Stimulated activated naive CD4-positive, alpha-beta T cell (primary cell): ENCODE data around the gene LARGE2.
"Not testable (repeated sequence)": the region's sequence is repeated elsewhere in the genome, so short reads cannot be mapped to it uniquely, and the experiment has no call there.

ENCODE experiments used
- DNase-seq, 6 experiments: peaks; one replicate each; lab custom pipeline; 2025; lab: John Stamatoyannopoulos, UW

Gene LARGE2

DNA sequence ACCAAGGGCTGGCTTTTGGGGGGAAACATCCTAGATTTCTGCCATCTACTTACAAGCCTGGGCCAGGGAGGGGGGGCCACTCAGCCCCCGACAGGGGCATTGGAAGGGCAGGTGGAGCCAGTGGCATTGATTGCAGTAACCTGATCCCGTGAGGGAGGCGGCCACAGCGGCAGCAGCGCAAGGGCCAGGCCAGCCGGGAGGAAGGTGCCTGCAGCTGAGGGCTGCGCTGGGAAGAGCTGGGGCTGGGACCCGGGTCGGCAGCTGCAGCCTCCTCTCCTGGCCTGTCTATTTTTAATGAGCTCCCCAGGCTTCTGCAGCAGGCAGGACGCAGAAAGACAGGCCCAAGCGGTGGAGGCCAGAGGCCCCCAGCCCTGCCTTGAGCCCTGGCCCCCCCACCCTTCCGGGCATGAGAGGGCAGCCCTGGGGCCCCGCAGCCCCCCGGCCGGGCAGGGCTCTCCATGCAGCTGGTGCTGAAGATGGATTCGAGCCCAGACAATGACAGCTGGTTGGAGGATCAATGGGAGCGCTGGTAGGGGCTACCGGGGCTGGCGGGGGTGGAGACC lies 26.0 kb upstream of the LARGE2 start:
- no peak for DNase-seq

DNA sequence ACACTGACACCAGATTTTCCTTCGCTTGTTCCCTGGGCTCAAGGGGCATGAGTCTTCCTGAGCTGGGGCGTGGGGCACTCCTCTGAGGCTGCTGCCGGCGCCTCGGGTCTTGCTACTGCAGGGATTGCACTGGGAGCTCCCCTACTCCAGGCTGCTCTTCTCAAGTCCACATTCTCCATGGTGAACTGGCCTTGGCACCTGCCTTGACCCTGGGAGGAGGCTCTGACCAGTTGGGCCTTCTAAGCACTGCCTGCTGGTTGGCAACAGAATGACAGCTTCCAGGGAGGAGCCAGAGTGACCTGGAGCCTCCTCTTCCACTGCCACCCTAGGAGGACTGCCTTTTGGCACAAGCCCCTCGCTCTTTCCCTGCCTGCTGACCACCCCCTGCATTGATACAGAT lies 24.9 kb upstream of the LARGE2 start:
- no peak for DNase-seq

GRCh38 chr11:45899086-45899447 lies 23.4 kb upstream of the LARGE2 start:
- no peak for DNase-seq

DNA sequence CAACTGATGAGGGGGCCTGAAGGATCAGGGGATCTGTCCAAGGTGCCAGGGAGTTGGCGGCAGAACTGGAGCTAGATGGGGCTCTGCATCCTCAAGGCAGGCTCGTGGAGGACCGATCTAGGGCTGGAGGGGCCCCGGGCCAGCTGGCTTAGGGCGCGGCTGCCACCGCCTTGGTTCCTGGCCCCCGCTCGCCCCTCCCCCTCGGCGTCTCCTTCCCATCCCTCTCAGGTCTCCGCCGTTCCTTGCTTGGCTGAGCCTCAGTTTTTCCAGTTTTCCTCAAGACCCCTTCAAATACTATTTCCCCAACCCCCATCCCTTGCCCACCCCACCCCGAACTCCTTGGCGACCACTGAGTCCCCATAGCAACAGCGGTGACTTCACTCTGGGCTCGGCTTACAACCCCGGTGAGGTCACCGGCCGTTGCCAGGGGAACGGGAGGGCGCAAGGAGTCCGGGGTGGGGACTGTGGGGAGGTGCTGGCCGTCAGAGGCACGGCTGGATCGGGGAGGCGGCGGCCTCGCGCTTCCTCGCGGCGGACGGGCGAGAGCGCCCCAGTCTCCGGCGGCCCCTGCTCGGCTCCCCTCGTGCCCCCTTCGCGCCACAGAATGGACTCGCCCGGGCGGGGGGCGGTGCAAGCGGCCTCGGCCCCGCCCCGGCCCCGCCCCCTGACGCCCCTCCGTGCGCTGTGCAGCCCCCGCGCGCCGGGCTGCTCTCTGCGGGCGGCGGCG lies 22.8 kb upstream of the LARGE2 start:
- peak in 5 of 6 experiments; percentile 21 to 44 (median 27) for DNase-seq

DNA sequence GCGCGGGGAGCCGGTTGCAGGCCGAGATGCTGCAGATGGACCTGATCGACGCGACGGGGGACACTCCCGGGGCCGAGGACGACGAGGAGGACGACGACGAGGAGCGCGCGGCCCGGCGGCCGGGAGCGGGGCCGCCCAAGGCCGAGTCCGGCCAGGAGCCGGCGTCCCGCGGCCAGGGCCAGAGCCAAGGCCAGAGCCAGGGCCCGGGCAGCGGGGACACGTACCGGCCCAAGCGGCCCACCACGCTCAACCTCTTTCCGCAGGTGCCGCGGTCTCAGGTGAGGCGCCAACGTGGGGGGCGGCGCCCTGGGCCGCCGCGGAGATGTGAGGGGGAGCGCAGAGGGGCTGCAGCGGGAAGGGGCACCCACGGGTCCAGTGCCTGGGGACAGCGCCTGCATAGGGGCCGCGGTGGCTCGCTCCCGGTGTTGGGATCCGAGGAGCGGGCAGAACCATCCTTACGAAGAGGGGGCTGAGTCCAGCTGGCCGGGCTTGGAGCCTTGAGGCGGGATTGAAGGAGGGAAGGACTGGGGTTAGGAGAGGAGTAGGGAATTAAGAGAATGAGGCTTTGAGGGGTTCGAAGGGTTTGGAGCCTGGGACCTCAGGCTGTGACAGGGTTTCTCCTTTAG lies 22.2 kb upstream of the LARGE2 start:
- DNase-seq = not testable (repeated sequence)

DNA sequence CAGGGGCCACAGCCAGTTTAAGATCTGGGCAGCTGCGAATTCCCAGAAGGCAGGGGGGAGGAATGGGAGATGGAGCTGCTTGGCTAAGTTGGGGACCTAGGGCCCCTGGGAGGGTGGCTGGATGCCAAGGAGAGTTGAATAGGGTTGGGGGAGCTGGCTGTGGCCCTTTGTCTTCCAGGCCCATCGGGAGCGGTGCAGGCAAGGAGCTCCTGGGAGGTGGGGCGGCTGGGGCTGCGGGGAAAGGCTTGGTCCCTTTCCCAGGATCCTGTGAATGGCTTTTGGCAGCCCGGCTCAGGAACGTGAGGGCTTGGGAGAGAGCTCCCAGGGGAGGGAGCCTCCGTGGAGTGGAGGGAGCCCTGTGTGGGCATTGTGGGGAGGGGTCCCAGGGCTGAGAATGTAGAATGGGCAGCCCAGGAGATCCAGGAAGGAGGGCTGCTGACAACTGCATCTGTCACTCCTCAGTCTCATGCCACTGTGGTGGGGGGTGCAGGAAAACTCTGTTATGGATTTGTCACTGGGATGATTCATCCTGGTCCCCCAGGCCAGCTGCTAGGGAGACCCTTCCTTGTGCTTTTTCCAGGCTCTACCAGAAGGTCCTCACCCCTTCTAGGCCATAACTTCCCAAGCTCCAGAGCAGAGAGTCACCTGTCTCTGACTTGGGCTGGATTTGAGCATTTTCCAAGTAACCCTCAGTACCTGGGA lies 21.4 kb upstream of the LARGE2 start:
- DNase-seq = no peak

DNA sequence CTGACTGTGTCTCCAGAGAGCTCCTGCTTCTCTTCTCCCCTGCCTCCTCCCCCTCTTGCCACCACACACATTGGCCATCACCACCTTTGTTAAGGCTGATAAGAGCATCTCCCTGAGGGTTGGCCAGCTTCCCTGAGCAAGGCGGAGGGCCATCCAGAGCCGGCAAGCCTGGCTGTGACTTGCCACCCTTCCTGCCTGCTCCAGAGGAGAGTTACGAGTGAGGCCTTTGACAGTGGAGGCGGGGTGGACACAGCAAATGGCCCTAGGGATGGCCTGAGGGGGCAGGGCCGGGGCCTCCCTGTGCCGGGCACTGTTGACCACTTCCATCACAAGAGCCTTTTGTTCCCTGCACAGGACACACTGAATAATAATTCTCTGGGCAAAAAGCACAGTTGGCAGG lies 20.8 kb upstream of the LARGE2 start:
- no peak for DNase-seq

DNA sequence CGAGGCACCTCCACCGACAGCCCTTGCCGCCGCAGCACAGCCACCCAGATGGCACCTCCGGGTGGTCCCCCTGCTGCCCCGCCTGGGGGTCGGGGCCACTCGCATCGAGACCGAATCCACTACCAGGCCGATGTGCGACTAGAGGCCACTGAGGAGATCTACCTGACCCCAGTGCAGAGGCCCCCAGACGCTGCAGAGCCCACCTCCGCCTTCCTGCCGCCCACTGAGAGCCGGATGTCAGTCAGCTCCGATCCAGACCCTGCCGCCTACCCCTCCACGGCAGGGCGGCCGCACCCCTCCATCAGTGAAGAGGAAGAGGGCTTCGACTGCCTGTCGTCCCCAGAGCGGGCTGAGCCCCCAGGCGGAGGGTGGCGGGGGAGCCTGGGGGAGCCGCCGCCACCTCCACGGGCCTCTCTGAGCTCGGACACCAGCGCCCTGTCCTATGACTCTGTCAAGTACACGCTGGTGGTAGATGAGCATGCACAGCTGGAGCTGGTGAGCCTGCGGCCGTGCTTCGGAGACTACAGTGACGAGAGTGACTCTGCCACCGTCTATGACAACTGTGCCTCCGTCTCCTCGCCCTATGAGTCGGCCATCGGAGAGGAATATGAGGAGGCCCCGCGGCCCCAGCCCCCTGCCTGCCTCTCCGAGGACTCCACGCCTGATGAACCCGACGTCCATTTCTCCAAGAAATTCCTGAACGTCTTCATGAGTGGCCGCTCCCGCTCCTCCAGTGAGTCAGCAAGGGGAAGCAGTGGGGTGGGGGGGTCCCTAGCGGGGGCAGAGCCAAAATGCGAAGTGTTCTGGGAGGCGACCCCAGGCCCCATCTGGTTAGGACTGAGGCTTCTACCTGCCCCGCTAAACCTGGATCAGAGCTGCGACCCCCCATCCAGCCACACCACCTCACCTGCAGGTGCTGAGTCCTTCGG lies 19.7 kb upstream of the LARGE2 start:
- DNase-seq = no peak

- DNase-seq = no peak
These were observed 18.0 kb upstream of the LARGE2 start for GRCh38 chr11:45904309-45904915.

GRCh38 chr11:45905095-45905494 lies 17.4 kb upstream of the LARGE2 start:
- no peak for DNase-seq

DNA sequence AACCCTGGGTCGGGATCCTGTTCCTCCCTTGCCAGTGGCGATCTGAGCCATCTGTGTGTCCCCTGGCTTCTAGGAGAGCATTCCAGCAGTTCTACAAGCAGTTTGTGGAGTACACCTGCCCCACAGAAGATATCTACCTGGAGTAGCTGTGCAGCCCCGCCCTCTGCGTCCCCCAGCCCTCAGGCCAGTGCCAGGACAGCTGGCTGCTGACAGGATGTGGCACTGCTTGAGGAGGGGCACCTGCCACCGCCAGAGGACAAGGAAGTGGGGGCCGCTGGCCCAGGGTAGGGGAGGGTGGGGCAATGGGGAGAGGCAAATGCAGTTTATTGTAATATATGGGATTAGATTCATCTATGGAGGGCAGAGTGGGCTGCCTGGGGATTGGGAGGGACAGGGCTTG lies 16.9 kb upstream of the LARGE2 start:
- DNase-seq = not testable (repeated sequence)

GRCh38 chr11:45906096-45906682 lies 16.3 kb upstream of the LARGE2 start:
- DNase-seq = no peak

DNA sequence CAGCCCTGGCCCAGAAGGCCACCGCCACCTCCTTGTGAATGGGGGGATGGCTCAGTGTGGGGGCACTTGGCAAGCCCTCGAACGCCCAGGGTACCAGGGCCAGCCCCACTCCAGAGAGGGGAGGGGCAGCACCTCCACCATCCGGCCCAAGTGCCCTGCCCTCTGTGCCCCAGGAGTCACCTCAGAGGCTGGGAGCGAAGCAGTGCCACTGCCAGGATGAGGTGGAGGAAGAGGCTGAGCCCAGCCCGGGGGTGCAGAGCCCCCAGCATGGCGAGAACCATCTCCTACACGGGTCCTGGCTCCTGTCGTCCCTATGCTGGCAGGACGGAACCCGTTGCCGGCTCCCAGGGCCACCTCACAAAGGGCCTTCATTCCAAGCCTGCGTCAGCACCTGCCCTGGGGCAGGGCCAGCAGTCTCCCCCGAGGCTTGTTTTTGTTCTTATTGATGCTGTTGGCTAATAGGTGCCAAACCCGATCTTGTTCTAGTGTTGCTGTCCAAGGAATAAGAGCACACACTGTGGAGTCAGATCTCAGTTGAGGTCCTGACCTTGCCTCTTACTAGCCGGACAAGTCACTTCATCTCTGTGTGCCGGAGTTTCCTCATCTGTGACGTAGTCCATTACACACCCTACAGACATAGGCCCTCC lies 15.4 kb upstream of the LARGE2 start, which contains the start of gene FREY1:
TSS of gene FREY1 (minus strand) at position 307 of the 647 bp plus-strand sequence. CDS start at position 281, 26 bp downstream.
- no peak for DNase-seq

- DNase-seq = no peak
These were observed 14.5 kb upstream of the LARGE2 start for GRCh38 chr11:45907911-45908370.

- no peak for DNase-seq
These were observed 12.6 kb upstream of the LARGE2 start for GRCh38 chr11:45909594-45910475.

DNA sequence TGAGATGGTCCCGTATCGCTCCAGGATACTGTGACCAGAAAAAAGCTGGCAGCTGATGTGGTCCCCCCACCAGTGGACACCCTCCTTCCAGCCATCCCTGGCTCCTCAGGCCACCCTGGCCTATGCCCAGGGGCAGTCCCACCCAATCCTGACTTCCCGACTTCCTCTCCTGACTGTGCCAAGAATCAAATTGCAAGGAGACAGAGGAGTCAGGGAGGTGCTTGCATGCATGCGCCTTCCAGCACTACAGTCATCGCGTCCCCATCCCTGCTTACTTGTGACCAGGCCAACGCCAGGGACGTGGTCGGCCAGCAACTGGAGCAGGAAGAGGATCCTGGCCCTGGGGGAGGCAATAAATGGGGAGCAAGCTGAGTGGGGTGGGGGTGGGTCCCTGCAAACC lies 11.8 kb upstream of the LARGE2 start:
- no peak for DNase-seq

- no peak for DNase-seq
These were observed 8.9 kb upstream of the LARGE2 start for GRCh38 chr11:45913514-45913913.

DNA sequence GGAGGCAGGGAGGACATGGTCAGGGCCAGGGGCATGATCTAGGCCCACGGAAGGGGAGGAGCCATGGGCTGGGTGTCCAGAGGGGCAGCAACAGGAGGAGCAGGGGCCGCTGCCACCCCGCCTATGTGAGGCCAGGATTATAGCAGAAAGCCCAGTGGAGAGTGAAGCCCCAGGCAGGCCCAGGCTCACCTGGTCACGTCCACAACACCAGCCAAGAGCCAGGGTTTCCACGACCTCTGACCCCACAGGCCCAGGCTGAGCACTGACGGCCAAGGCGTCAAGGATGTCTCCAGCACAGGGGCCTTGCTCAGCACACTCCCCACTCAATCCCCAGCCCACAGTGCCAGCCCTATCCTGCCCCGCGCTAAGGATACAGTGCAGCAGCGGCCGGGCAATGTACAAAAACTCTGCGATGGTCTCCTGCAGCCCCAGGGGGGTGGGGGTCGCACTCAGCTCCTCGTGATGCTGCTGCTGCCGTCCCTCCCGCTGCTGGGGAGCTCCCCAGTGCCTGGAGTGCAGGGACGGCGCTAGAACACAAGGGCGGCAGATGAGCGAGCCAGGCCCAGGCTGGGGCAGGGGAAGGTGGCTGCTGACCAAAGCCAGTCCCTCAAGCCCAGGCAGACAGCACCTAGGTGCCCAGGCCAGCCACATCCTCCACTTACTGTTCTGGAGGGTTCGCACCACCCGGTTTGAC lies 8.4 kb upstream of the LARGE2 start:
- no peak for DNase-seq

DNA sequence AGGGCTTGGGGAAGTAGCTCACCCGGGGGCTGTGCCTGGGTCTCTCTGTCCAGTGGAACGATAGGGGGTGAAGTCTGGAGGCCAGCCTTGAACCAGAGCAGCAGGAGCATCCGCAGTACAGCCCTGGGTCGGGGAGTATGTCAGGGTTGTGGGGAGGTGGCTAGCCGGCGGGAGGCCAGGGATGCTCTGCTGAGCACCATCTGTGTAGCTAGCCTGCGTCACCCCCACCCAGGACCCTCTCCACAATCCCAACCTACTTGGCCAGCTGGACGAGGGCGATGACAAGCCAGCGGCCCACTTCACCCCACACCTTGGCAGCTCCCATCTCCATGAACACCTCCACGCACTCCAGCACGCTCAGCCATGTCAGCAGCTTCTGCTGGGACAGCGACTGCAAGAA lies 7.0 kb upstream of the LARGE2 start:
- DNase-seq = no peak
